ENCODE data around the gene RFX4. TPM values are rescaled to one million over a fixed set of nuclear protein-coding genes. Genes with fewer than 3 reads are reported as not detected.

RFX4 gene
- total RNA-seq, 1 experiment from 2014 or later, result not detected

- H4K20me1 ChIP-seq (ENCODE audit: insufficient read depth), result no peaks in the 10 kb centered on the region
- DNase-seq (ENCODE audit: low read depth, low spot score), result no peak
- intact Hi-C loops (cut with micrococcal nuclease), result no loop called here
- TF ChIP-seq YY1 (IDR thresholded peaks at IDR 0.05; ENCODE audit: extremely low read depth, insufficient replicate concordance, low read depth, low read length) (no peak), SIN3A (IDR thresholded peaks at IDR 0.05; ENCODE audit: low read depth) (no peak), TCF7L2 (IDR thresholded peaks at IDR 0.05; ENCODE audit: borderline replicate concordance, extremely low read depth, insufficient read depth, insufficient read length) (no peak), ELF1 (IDR thresholded peaks at IDR 0.05; ENCODE audit: borderline replicate concordance, low read depth) (no peak), RAD21 (IDR thresholded peaks at IDR 0.05; ENCODE audit: low read depth) (no peak), ZFX (IDR thresholded peaks at IDR 0.05) (no peak), SP1 (IDR thresholded peaks at IDR 0.05; ENCODE audit: low read depth) (no peak), REST (IDR thresholded peaks at IDR 0.05; ENCODE audit: low read depth) (no peak), SRF (IDR thresholded peaks at IDR 0.05; ENCODE audit: low read depth) (no peak)
- no peak overlapping the region for H3K27ac ChIP-seq (ENCODE audit: low read depth, low read length)
- no peak overlapping the region for H3K4me3 ChIP-seq (replicated peaks in 1 of 2; ENCODE audit: low read depth in 1 of 2, low read length in 2 of 2)
- no peaks in the 10 kb centered on the region for H3K4me1 ChIP-seq (ENCODE audit: control insufficient read depth in 1 of 2, insufficient read depth in 2 of 2, low read length in 2 of 2)
- ChIA-PET POLR2A (no interaction called here), RAD21 (ENCODE audit: low non-redundant PET in 1 of 2, low total read pairs in 2 of 2, uncharacterized antibody in 2 of 2, unreplicated experiment in 2 of 2) (no interaction called here), CTCF (no interaction called here)
- no TSS peak for BruUV-seq (replicated peaks)
- H3K9me2 ChIP-seq (ENCODE audit: insufficient read depth), result no peaks in the 10 kb centered on the region
- no peak overlapping the region for H3K9ac ChIP-seq (ENCODE audit: low read length)
- no peaks in the 10 kb centered on the region for H3K79me2 ChIP-seq (ENCODE audit: insufficient read depth, low read length)
- H3K27me3 ChIP-seq (ENCODE audit: insufficient read depth, low read length), result peaks cover 28% of the 10 kb centered on the region; the same call in 1 of the 2 replicates
- no peak overlapping the region for H2AFZ ChIP-seq (ENCODE audit: low read depth, low read length, poor library complexity, severe bottlenecking)
- H3K36me3 ChIP-seq (ENCODE audit: control insufficient read depth in 1 of 2, insufficient read depth in 2 of 2, low read length in 2 of 2), result no peaks in the 10 kb centered on the region
- no peak for ATAC-seq
- H3K9me3 ChIP-seq (ENCODE audit: control insufficient read depth in 1 of 2, insufficient read depth in 1 of 2, low read depth in 1 of 2, low read length in 2 of 2), result peaks cover 3 to 7% of the 10 kb centered on the region in 2 experiments; a peak in 2 of 4 replicates
- no peak overlapping the region for H3K4me2 ChIP-seq (ENCODE audit: low read length)
These were observed 74.7 kb downstream of the RFX4 start for GRCh38 chr12:106657488-106657887.

All from HCT116 (cell line).